T-helper 1 cell treated with Interleukin-12 subunit alpha and Interleukin-12 subunit beta and Interleukin-4 antibody, amounts not matched to agents 30 μg/mL and 1 μg/mL, for 36 hours (primary cell): ENCODE results near the gene CCDC194.

ENCODE experiments used
- H3K27ac Mint-ChIP-seq: one replicate; pipeline ENCODE4 v1.8.0; 2021; ENCODE audit warnings: mild to moderate bottlenecking, mixed read lengths
- H3K27me3 Mint-ChIP-seq: one replicate; pipeline ENCODE4 v1.8.0; 2021; ENCODE audit warnings: low read depth, mixed read lengths
- H3K36me3 Mint-ChIP-seq: one replicate; pipeline ENCODE4 v1.8.0; 2021; ENCODE audit warnings: low read depth, mixed read lengths
- H3K4me1 Mint-ChIP-seq: one replicate; pipeline ENCODE4 v1.8.0; 2021; ENCODE audit warnings: low read depth, mixed read lengths
- H3K4me3 Mint-ChIP-seq: one replicate; pipeline ENCODE4 v1.8.0; 2021; ENCODE audit warnings: mild to moderate bottlenecking, moderate library complexity, mixed read lengths
- H3K9me3 Mint-ChIP-seq: one replicate; pipeline ENCODE4 v1.8.0; 2021; ENCODE audit warnings: mixed read lengths

Gene CCDC194

GRCh38 chr19:17418710-17419109 lies 24.7 kb upstream of the CCDC194 start:
- H3K4me3 Mint-ChIP-seq, result peak overlapping the region; percentile 90
- H3K27ac Mint-ChIP-seq, result peak overlapping the region; percentile 92

GRCh38 chr19:17415121-17415520 lies 21.1 kb upstream of the CCDC194 start:
- no peaks in the 10 kb centered on the region for H3K9me3 Mint-ChIP-seq
- no peak overlapping the region for H3K27ac Mint-ChIP-seq
- H3K4me3 Mint-ChIP-seq, result no peak overlapping the region
- peaks cover 17% of the 10 kb centered on the region for H3K4me1 Mint-ChIP-seq
- H3K36me3 Mint-ChIP-seq, result peaks cover 36% of the 10 kb centered on the region
- H3K27me3 Mint-ChIP-seq, result no peaks in the 10 kb centered on the region

More at GRCh38 chr19:17418710-17419109, 24.7 kb upstream of the CCDC194 start:
- Mint-ChIP-seq H3K36me3 (peaks cover 23% of the 10 kb centered on the region), H3K9me3 (no peaks in the 10 kb centered on the region), H3K4me1 (peaks cover 14% of the 10 kb centered on the region), H3K27me3 (no peaks in the 10 kb centered on the region)

GRCh38 chr19:17414097-17414496 lies 20.1 kb upstream of the CCDC194 start:
- Mint-ChIP-seq H3K9me3 (no peaks in the 10 kb centered on the region), H3K27ac (no peak overlapping the region), H3K36me3 (peaks cover 33% of the 10 kb centered on the region), H3K27me3 (no peaks in the 10 kb centered on the region), H3K4me3 (no peak overlapping the region), H3K4me1 (peaks cover 11% of the 10 kb centered on the region)

- no peaks in the 10 kb centered on the region for H3K9me3 Mint-ChIP-seq
- H3K27ac Mint-ChIP-seq, result no peak overlapping the region
- peaks cover 16% of the 10 kb centered on the region for H3K4me1 Mint-ChIP-seq
- H3K36me3 Mint-ChIP-seq, result peaks cover 30% of the 10 kb centered on the region
- H3K4me3 Mint-ChIP-seq, result no peak overlapping the region
- H3K27me3 Mint-ChIP-seq, result no peaks in the 10 kb centered on the region
Observed at GRCh38 chr19:17411801-17412200, 17.8 kb upstream of the CCDC194 start.

- H3K9me3 Mint-ChIP-seq, result no peaks in the 10 kb centered on the region
- H3K4me1 Mint-ChIP-seq, result peaks cover 28% of the 10 kb centered on the region
- peak overlapping the region; percentile 31 for H3K4me3 Mint-ChIP-seq
- no peaks in the 10 kb centered on the region for H3K27me3 Mint-ChIP-seq
- peaks cover 22% of the 10 kb centered on the region for H3K36me3 Mint-ChIP-seq
- H3K27ac Mint-ChIP-seq, result no peak overlapping the region
Observed at GRCh38 chr19:17409990-17410389, 16.0 kb upstream of the CCDC194 start.

GRCh38 chr19:17406887-17407196 lies 12.8 kb upstream of the CCDC194 start:
- peaks cover 20% of the 10 kb centered on the region for H3K36me3 Mint-ChIP-seq
- no peaks in the 10 kb centered on the region for H3K9me3 Mint-ChIP-seq

GRCh38 chr19:17406046-17406886 lies 12.3 kb upstream of the CCDC194 start:
- peak overlapping the region; percentile 88 for H3K4me3 Mint-ChIP-seq
- H3K36me3 Mint-ChIP-seq, result peaks cover 20% of the 10 kb centered on the region

More at GRCh38 chr19:17406887-17407196, 12.8 kb upstream of the CCDC194 start:
- Mint-ChIP-seq H3K27ac (peak overlapping the region; percentile 74), H3K4me1 (peaks cover 33% of the 10 kb centered on the region), H3K4me3 (peak overlapping the region; percentile 88), H3K27me3 (no peaks in the 10 kb centered on the region)

GRCh38 chr19:17405250-17406045 lies 11.5 kb upstream of the CCDC194 start, which contains the start of gene BST2:
BST2 (minus strand) TSS chr19:17405630; CDS start chr19:17405575, 55 bp downstream.
- Mint-ChIP-seq H3K27me3 (no peaks in the 10 kb centered on the region), H3K36me3 (peaks cover 21% of the 10 kb centered on the region), H3K4me3 (peak within 1 kb of the TSS; percentile 88), H3K9me3 (no peaks in the 10 kb centered on the region), H3K27ac (peak within 1 kb of the TSS; percentile 91), H3K4me1 (peaks cover 36% of the 10 kb centered on the region)

More at GRCh38 chr19:17406046-17406886, 12.3 kb upstream of the CCDC194 start:
- Mint-ChIP-seq H3K27ac (peak overlapping the region; percentile 74), H3K27me3 (no peaks in the 10 kb centered on the region), H3K9me3 (no peaks in the 10 kb centered on the region), H3K4me1 (peaks cover 36% of the 10 kb centered on the region)

- H3K4me3 Mint-ChIP-seq, result peak overlapping the region; percentile 88
- H3K36me3 Mint-ChIP-seq, result peaks cover 21% of the 10 kb centered on the region
- H3K9me3 Mint-ChIP-seq, result no peaks in the 10 kb centered on the region
Observed at GRCh38 chr19:17404621-17405249, 10.7 kb upstream of the CCDC194 start.

GRCh38 chr19:17404015-17404414 lies 10.0 kb upstream of the CCDC194 start:
- Mint-ChIP-seq H3K36me3 (peaks cover 21% of the 10 kb centered on the region), H3K9me3 (no peaks in the 10 kb centered on the region), H3K27me3 (no peaks in the 10 kb centered on the region), H3K27ac (peak overlapping the region; percentile 91), H3K4me3 (peak overlapping the region; percentile 88), H3K4me1 (peaks cover 36% of the 10 kb centered on the region)

More at GRCh38 chr19:17404621-17405249, 10.7 kb upstream of the CCDC194 start:
- H3K27me3 Mint-ChIP-seq, result no peaks in the 10 kb centered on the region
- peak overlapping the region; percentile 91 for H3K27ac Mint-ChIP-seq
- peaks cover 36% of the 10 kb centered on the region for H3K4me1 Mint-ChIP-seq

- peaks cover 22% of the 10 kb centered on the region for H3K36me3 Mint-ChIP-seq
- H3K27ac Mint-ChIP-seq, result peak overlapping the region; percentile 83
- peaks cover 36% of the 10 kb centered on the region for H3K4me1 Mint-ChIP-seq
- H3K4me3 Mint-ChIP-seq, result peak overlapping the region; percentile 88
- H3K27me3 Mint-ChIP-seq, result no peaks in the 10 kb centered on the region
- H3K9me3 Mint-ChIP-seq, result no peaks in the 10 kb centered on the region
Observed at GRCh38 chr19:17402982-17403855, 9.2 kb upstream of the CCDC194 start.

GRCh38 chr19:17401628-17402027 lies 7.6 kb upstream of the CCDC194 start:
- Mint-ChIP-seq H3K9me3 (no peaks in the 10 kb centered on the region), H3K36me3 (peaks cover 24% of the 10 kb centered on the region), H3K27ac (no peak overlapping the region), H3K4me3 (no peak overlapping the region), H3K27me3 (no peaks in the 10 kb centered on the region), H3K4me1 (peaks cover 25% of the 10 kb centered on the region)

- H3K27me3 Mint-ChIP-seq, result no peaks in the 10 kb centered on the region
- no peak overlapping the region for H3K4me3 Mint-ChIP-seq
- no peaks in the 10 kb centered on the region for H3K9me3 Mint-ChIP-seq
- peaks cover 22% of the 10 kb centered on the region for H3K36me3 Mint-ChIP-seq
- peak overlapping the region; percentile 36 for H3K27ac Mint-ChIP-seq
- peaks cover 15% of the 10 kb centered on the region for H3K4me1 Mint-ChIP-seq
Observed at GRCh38 chr19:17398902-17399527, 5.0 kb upstream of the CCDC194 start.
